Upper lobe of left lung (tissue), 4 donors: ENCODE results near the gene CPEB4.

ENCODE experiments used
- CTCF ChIP-seq, 6 experiments: fragments of 450-650 bp in 4 of 6; fragments of 200-600 bp in 2 of 6; sonication (generic) in 2 of 6; IDR thresholded peaks; one replicate each; pipeline ENCODE4 v1.5.1; 2016 to 2019; ENCODE audit warnings: antibody characterized with exemption in 6 of 6
- POLR2A ChIP-seq, 4 donors: fragments of 450-650 bp; IDR thresholded peaks; one replicate each; pipeline ENCODE4 v1.5.1; 2016 to 2017; ENCODE audit warnings: antibody characterized with exemption in 4 of 4, mild to moderate bottlenecking in 2 of 4
- POLR2AphosphoS5 ChIP-seq, 2 donors: sonication (generic); formaldehyde crosslinking; IDR thresholded peaks; one replicate each; pipeline ENCODE4 v1.5.1; 2017; ENCODE audit warnings: antibody characterized with exemption in 2 of 2

GRCh38 chr5:173902743-173903142, 14.6 kb downstream of the CPEB4 start:
- no peak for TF ChIP-seq CTCF (IDR thresholded peaks at IDR 0.05)
- TF ChIP-seq POLR2A (IDR thresholded peaks at IDR 0.05): no peak
- no peak for TF ChIP-seq POLR2AphosphoS5 (IDR thresholded peaks at IDR 0.05)
